ENCODE results near the gene DKK2.

DKK2 gene

DNA sequence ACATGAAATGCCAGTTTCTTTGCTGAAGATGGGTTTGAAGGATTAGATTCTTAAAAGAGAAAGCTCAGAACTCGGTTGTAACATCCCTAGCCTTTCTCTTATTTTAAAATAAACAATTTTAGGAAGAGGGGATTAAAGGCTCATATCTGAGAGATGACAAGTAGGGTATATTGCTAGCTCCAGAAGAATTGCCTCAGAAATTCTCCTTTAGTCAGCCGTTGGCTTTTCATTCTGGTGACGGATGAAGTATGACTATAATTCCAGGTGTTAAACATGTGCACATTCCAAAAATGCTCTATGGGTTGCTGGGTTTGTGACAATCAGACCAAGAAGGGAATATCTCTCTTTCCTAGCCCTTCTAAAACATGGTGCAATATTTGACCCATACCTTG is 17.8 kb downstream of the DKK2 start:
- TF ChIP-seq, protein P1, sequence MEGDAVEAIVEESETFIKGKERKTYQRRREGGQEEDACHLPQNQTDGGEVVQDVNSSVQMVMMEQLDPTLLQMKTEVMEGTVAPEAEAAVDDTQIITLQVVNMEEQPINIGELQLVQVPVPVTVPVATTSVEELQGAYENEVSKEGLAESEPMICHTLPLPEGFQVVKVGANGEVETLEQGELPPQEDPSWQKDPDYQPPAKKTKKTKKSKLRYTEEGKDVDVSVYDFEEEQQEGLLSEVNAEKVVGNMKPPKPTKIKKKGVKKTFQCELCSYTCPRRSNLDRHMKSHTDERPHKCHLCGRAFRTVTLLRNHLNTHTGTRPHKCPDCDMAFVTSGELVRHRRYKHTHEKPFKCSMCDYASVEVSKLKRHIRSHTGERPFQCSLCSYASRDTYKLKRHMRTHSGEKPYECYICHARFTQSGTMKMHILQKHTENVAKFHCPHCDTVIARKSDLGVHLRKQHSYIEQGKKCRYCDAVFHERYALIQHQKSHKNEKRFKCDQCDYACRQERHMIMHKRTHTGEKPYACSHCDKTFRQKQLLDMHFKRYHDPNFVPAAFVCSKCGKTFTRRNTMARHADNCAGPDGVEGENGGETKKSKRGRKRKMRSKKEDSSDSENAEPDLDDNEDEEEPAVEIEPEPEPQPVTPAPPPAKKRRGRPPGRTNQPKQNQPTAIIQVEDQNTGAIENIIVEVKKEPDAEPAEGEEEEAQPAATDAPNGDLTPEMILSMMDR (IDR thresholded peaks at IDR 0.05; ENCODE audit: poor library complexity, severe bottlenecking): no peak

DNA sequence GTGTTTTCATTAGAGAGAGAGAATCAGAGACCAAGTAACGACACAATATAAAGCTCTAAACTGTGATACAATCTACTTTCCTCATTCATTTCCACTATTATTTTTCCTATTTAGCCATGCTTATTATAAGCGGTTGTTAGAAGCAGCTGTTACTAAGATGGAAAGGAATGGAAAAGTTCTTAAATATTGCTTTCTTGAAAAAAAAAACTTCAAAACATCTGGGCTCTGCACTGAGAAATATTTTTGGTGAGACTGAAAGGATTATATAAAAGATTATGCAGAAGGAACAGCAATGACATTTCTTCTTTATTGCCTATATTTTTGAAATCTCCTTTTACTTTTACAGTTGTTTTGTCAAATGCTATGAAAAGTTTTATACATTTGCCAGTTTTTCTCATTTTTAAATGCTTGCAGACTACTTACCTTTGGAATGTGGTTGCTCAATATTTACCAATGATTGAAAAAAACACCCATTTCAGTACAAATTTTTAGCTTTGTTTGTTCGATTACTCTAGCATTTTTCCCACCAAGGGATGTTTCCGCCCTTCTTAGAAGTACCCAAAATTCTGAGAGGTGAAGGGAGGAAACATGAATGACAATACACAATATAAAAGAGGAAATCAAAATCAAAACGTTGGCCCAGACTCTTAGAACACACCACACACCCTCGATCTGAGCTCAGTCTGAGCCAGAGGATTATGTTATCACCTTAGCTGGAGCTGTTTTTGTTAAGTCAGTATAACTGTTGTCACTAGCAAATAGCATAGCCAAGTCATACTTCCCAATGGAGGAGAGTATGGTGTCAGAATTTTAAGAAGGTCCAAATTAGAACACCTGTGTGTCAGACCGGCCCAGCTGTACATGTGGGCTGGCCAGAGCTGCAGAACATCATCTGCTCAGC is 18.4 kb downstream of the DKK2 start:
- no peak for DNase-seq (ENCODE audit: low spot score)
- H3K4me1 ChIP-seq (ENCODE audit: insufficient read depth, poor library complexity, severe bottlenecking): no peaks in the 10 kb centered on the region
- H3K36me3 ChIP-seq (ENCODE audit: low read depth): no peaks in the 10 kb centered on the region
- no peaks in the 10 kb centered on the region for H3K9me3 ChIP-seq (ENCODE audit: severe bottlenecking)
- H3K4me3 ChIP-seq (ENCODE audit: severe bottlenecking): no peak overlapping the region
- TF ChIP-seq, protein P1 (IDR thresholded peaks at IDR 0.05; ENCODE audit: poor library complexity, severe bottlenecking): no peak
- ATAC-seq (ENCODE audit: low read depth): no peak
- H3K27ac ChIP-seq (ENCODE audit: poor library complexity, severe bottlenecking): no peak overlapping the region
- H3K27me3 ChIP-seq (ENCODE audit: insufficient read depth, poor library complexity, severe bottlenecking): peaks cover 8% of the 10 kb centered on the region

More for the DNA sequence above, 17.8 kb downstream of the DKK2 start:
- Histone ChIP-seq H3K36me3 (ENCODE audit: low read depth) (no peaks in the 10 kb centered on the region), H3K4me3 (ENCODE audit: severe bottlenecking) (no peak overlapping the region), H3K4me1 (ENCODE audit: insufficient read depth, poor library complexity, severe bottlenecking) (no peaks in the 10 kb centered on the region), H3K9me3 (ENCODE audit: severe bottlenecking) (no peaks in the 10 kb centered on the region), H3K27me3 (ENCODE audit: insufficient read depth, poor library complexity, severe bottlenecking) (peaks cover 8% of the 10 kb centered on the region), H3K27ac (ENCODE audit: poor library complexity, severe bottlenecking) (no peak overlapping the region)
- ATAC-seq (ENCODE audit: low read depth): no peak
- no peak for DNase-seq (ENCODE audit: low spot score)

DNA sequence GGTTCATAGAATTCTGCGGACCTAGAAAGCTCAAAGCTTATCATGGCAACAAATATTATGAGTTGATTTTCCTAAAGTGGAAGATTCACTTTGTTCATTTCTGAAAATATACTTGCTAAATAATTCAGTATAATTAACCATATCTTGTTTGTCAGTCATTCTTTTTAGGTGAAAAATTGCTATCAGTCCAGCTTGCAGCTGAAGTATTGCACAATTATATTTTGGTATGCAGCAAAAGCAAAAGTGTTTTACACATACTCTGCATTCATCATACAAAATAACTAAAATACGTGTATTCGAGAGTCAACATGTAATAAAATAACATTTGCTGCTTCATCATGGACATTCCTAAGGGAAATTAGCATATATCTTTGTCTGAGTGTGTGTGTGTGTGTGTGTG is 24.8 kb downstream of the DKK2 start:
- H3K4me3 ChIP-seq (ENCODE audit: severe bottlenecking): no peak overlapping the region
- no peaks in the 10 kb centered on the region for H3K4me1 ChIP-seq (ENCODE audit: insufficient read depth, poor library complexity, severe bottlenecking)
- no peak for DNase-seq (ENCODE audit: low spot score)
- ATAC-seq (ENCODE audit: low read depth): no peak
- H3K27ac ChIP-seq (ENCODE audit: poor library complexity, severe bottlenecking): no peak overlapping the region
- TF ChIP-seq, protein P1 (IDR thresholded peaks at IDR 0.05; ENCODE audit: poor library complexity, severe bottlenecking): no peak
- H3K36me3 ChIP-seq (ENCODE audit: low read depth): no peaks in the 10 kb centered on the region
- no peaks in the 10 kb centered on the region for H3K9me3 ChIP-seq (ENCODE audit: severe bottlenecking)
- H3K27me3 ChIP-seq (ENCODE audit: insufficient read depth, poor library complexity, severe bottlenecking): peaks cover 14% of the 10 kb centered on the region

DNA sequence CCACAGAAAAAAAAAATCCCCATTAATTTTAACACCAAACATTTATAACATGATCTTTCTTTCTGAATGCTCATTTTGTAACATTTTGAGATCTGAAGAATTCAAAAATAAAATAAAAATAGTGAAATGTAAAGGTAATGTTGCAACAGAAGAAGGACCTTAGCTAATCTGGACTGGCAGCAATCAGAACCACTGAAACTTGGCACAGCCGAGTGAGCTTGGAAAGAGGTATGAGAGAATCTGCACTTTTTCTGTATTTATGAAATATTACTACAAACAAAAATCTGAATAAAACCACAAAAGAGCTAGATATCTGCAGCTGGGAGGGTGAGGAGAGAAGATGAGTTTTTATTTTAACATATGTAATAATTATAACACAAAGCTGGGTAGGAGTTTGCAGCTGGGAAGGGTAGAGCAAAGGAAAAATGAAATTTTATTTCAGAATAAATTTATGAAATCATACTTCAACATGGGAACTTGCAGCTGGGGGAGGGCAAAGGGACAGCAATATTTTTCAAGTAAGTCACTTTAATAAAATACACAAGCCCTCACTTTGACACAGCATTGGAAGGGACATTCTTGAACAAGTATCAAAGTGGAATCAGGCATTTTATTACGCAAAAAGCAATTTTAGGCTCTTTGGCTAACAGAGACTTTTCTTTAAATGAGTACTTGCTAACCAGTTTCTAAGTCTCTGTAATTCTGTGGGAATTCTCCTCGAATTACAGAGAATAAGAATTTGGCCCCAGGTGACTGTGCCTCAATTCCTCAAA is 26.7 kb downstream of the DKK2 start:
- H3K4me1 ChIP-seq (ENCODE audit: insufficient read depth, poor library complexity, severe bottlenecking): no peaks in the 10 kb centered on the region
- H3K27me3 ChIP-seq (ENCODE audit: insufficient read depth, poor library complexity, severe bottlenecking): peaks cover 11% of the 10 kb centered on the region
- no peaks in the 10 kb centered on the region for H3K9me3 ChIP-seq (ENCODE audit: severe bottlenecking)
- DNase-seq (ENCODE audit: low spot score) (no peak), ATAC-seq (ENCODE audit: low read depth) (no peak)
- H3K27ac ChIP-seq (ENCODE audit: poor library complexity, severe bottlenecking): no peak overlapping the region
- H3K4me3 ChIP-seq (ENCODE audit: severe bottlenecking): no peak overlapping the region
- TF ChIP-seq, protein P1 (IDR thresholded peaks at IDR 0.05; ENCODE audit: poor library complexity, severe bottlenecking): no peak
- H3K36me3 ChIP-seq (ENCODE audit: low read depth): no peaks in the 10 kb centered on the region

Data from RWPE2 (cell line).